ENCODE measurements around the gene SLC6A4. TPM values are rescaled to one million over a fixed set of nuclear protein-coding genes. Genes with fewer than 3 reads are reported as not detected.

Gene SLC6A4
- total RNA-seq, 1 experiment from 2014 or later, result 0.30 TPM

DNA sequence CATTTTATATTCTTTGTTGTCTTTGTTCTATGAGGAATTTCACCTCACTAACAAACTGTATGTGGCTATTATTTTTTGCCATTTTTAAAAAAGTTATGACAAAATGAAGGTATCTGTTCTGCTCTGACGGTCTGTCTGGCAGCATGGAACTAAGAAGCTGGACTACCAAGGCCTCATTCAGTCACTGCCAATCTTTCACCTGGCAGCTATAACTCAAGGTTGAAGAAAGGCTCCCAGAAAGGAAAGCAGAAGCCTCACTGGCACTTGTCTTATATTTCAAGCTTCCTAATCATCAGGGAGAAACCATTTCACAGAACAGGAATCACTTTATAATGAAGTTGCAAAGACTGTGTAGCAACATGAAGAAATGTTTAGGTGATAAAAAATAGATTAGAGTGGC is 18.7 kb upstream of the SLC6A4 start:
- Histone ChIP-seq H3K36me3 (ENCODE audit: control insufficient read depth in 1 of 2, insufficient read depth in 2 of 2, low read length in 2 of 2) (peaks cover 7 to 22% of the 10 kb centered on the region in 2 experiments; a peak in 2 of 4 replicates), H3K4me3 (replicated peaks in 1 of 2; ENCODE audit: low read depth in 1 of 2, low read length in 2 of 2) (no peak overlapping the region), H4K20me1 (ENCODE audit: insufficient read depth) (peaks cover 7% of the 10 kb centered on the region; the same call in 1 of the 2 replicates), H3K4me1 (ENCODE audit: control insufficient read depth in 1 of 2, insufficient read depth in 2 of 2, low read length in 2 of 2) (no peaks in the 10 kb centered on the region), H3K27ac (ENCODE audit: low read depth, low read length) (no peak overlapping the region), H3K79me2 (ENCODE audit: insufficient read depth, low read length) (no peaks in the 10 kb centered on the region), H3K9ac (ENCODE audit: low read length) (no peak overlapping the region), H3K27me3 (ENCODE audit: insufficient read depth, low read length) (no peaks in the 10 kb centered on the region), H3K9me2 (ENCODE audit: insufficient read depth) (no peaks in the 10 kb centered on the region), H3K9me3 (ENCODE audit: control insufficient read depth in 1 of 2, insufficient read depth in 1 of 2, low read depth in 1 of 2, low read length in 2 of 2) (no peaks in the 10 kb centered on the region), H3K4me2 (ENCODE audit: low read length) (no peak overlapping the region), H2AFZ (ENCODE audit: low read depth, low read length, poor library complexity, severe bottlenecking) (no peak overlapping the region)
- DNase-seq (ENCODE audit: low read depth, low spot score), result no peak
- intact Hi-C loops (cut with micrococcal nuclease), result no loop called here
- CTCF ChIA-PET, result interaction anchor here (0.7 kb wide), 1 partner anchor 16 kb away, joined by 3 read pairs; no protein-coding TSS in a partner anchor
- TF ChIP-seq, protein P1, sequence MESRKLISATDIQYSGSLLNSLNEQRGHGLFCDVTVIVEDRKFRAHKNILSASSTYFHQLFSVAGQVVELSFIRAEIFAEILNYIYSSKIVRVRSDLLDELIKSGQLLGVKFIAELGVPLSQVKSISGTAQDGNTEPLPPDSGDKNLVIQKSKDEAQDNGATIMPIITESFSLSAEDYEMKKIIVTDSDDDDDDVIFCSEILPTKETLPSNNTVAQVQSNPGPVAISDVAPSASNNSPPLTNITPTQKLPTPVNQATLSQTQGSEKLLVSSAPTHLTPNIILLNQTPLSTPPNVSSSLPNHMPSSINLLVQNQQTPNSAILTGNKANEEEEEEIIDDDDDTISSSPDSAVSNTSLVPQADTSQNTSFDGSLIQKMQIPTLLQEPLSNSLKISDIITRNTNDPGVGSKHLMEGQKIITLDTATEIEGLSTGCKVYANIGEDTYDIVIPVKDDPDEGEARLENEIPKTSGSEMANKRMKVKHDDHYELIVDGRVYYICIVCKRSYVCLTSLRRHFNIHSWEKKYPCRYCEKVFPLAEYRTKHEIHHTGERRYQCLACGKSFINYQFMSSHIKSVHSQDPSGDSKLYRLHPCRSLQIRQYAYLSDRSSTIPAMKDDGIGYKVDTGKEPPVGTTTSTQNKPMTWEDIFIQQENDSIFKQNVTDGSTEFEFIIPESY (IDR thresholded peaks at IDR 0.05; ENCODE audit: extremely low read depth, insufficient replicate concordance, low read length), result no peak
- no TSS peak for BruUV-seq (replicated peaks)
- POLR2A ChIA-PET, result no interaction called here
- RAD21 ChIA-PET (ENCODE audit: low non-redundant PET in 1 of 2, low total read pairs in 2 of 2, uncharacterized antibody in 2 of 2, unreplicated experiment in 2 of 2), result no interaction called here
- ATAC-seq, result no peak

DNA sequence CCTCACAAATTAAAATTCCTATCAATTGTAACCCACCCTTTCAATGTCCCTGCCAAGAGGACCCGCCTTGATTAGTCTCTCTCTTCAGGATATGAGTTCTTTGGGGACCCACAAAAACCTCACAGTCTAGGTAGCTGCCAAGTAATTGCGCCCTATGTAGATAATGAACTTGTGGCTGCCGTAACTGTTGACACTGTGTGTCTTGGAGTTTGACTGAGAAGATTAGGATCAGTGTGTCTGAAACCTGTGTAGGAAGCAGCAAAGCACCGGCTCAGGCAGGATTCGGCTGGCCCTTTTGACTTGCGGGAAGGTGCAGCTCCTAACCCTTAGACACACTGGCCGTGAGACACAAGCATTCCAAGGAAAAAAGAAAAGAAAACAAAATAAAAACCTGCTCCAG is 17.8 kb upstream of the SLC6A4 start:
- ATAC-seq (no peak), DNase-seq (ENCODE audit: low read depth, low spot score) (no peak)
- H3K4me1 ChIP-seq (ENCODE audit: control insufficient read depth in 1 of 2, insufficient read depth in 2 of 2, low read length in 2 of 2), result no peaks in the 10 kb centered on the region
- ChIA-PET POLR2A (no interaction called here), CTCF (no interaction called here), RAD21 (ENCODE audit: low non-redundant PET in 1 of 2, low total read pairs in 2 of 2, uncharacterized antibody in 2 of 2, unreplicated experiment in 2 of 2) (no interaction called here)
- no peaks in the 10 kb centered on the region for H3K27me3 ChIP-seq (ENCODE audit: insufficient read depth, low read length)
- no peaks in the 10 kb centered on the region for H3K79me2 ChIP-seq (ENCODE audit: insufficient read depth, low read length)
- H3K36me3 ChIP-seq (ENCODE audit: control insufficient read depth in 1 of 2, insufficient read depth in 2 of 2, low read length in 2 of 2), result peaks cover 12 to 28% of the 10 kb centered on the region in 2 experiments; a peak in 3 of 4 replicates
- H4K20me1 ChIP-seq (ENCODE audit: insufficient read depth), result peaks cover 4% of the 10 kb centered on the region; the same call in 1 of the 2 replicates
- H3K4me3 ChIP-seq (replicated peaks in 1 of 2; ENCODE audit: low read depth in 1 of 2, low read length in 2 of 2), result no peak overlapping the region
- H3K27ac ChIP-seq (ENCODE audit: low read depth, low read length), result no peak overlapping the region
- no peak overlapping the region for H3K9ac ChIP-seq (ENCODE audit: low read length)
- H3K4me2 ChIP-seq (ENCODE audit: low read length), result no peak overlapping the region
- intact Hi-C loops (cut with micrococcal nuclease), result no loop called here
- H2AFZ ChIP-seq (ENCODE audit: low read depth, low read length, poor library complexity, severe bottlenecking), result no peak overlapping the region
- no peaks in the 10 kb centered on the region for H3K9me3 ChIP-seq (ENCODE audit: control insufficient read depth in 1 of 2, insufficient read depth in 1 of 2, low read depth in 1 of 2, low read length in 2 of 2)
- BruUV-seq (replicated peaks), result no TSS peak
- H3K9me2 ChIP-seq (ENCODE audit: insufficient read depth), result no peaks in the 10 kb centered on the region
- no peak for TF ChIP-seq SP1 (IDR thresholded peaks at IDR 0.05; ENCODE audit: low read depth)
- TF ChIP-seq POLR2AphosphoS5 (IDR thresholded peaks at IDR 0.05; ENCODE audit: low read depth, low read length), result no peak
- TF ChIP-seq, protein P1 (IDR thresholded peaks at IDR 0.05; ENCODE audit: extremely low read depth, insufficient replicate concordance, low read length), result no peak
- TF ChIP-seq EZH2phosphoT487 (IDR thresholded peaks at IDR 0.05; ENCODE audit: borderline replicate concordance), result no peak
- TF ChIP-seq CEBPB (IDR thresholded peaks at IDR 0.05; ENCODE audit: low read depth), result no peak
- TF ChIP-seq FOSL1 (IDR thresholded peaks at IDR 0.05; ENCODE audit: low read depth), result no peak
- TF ChIP-seq JUND (IDR thresholded peaks at IDR 0.05), result no peak
- TF ChIP-seq ZFX (IDR thresholded peaks at IDR 0.05), result no peak
- TF ChIP-seq EGR1 (IDR thresholded peaks at IDR 0.05; ENCODE audit: low read depth), result no peak
- TF ChIP-seq ZNF274 (IDR thresholded peaks at IDR 0.05; ENCODE audit: low read depth, low read length), result no peak
- TF ChIP-seq YY1 (IDR thresholded peaks at IDR 0.05; ENCODE audit: extremely low read depth, insufficient replicate concordance, low read depth, low read length), result no peak
- TF ChIP-seq CBX3 (IDR thresholded peaks at IDR 0.05; ENCODE audit: low read depth), result no peak
- TF ChIP-seq ELF1 (IDR thresholded peaks at IDR 0.05; ENCODE audit: borderline replicate concordance, low read depth), result no peak
- TF ChIP-seq, protein P2, sequence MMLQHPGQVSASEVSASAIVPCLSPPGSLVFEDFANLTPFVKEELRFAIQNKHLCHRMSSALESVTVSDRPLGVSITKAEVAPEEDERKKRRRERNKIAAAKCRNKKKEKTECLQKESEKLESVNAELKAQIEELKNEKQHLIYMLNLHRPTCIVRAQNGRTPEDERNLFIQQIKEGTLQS (IDR thresholded peaks at IDR 0.05), result no peak
- no peak for TF ChIP-seq POLR2A (IDR thresholded peaks at IDR 0.05; ENCODE audit: borderline replicate concordance, extremely low read depth, insufficient read depth, insufficient read length)
